ENCODE results near the gene MRPL50. TPM values are rescaled to one million over a fixed set of nuclear protein-coding genes. Genes with fewer than 3 reads are reported as not detected.

MRPL50 gene
- total RNA-seq, 1 experiment from 2014 or later = 15.4 TPM

- H3K27ac Mint-ChIP-seq (ENCODE audit: low read depth, unreplicated experiment) = no peak overlapping the region
- POLR2A ChIA-PET = no interaction called here
- H3K36me3 Mint-ChIP-seq (ENCODE audit: insufficient read depth, unreplicated experiment) = no peaks in the 10 kb centered on the region
- no peaks in the 10 kb centered on the region for H3K9me3 Mint-ChIP-seq (ENCODE audit: unreplicated experiment)
- DNase-seq (ENCODE audit: unreplicated experiment) = no peak
- peaks cover 9% of the 10 kb centered on the region for H3K4me1 Mint-ChIP-seq (ENCODE audit: insufficient read depth, unreplicated experiment)
- H3K27me3 Mint-ChIP-seq (ENCODE audit: insufficient read depth, unreplicated experiment) = peaks cover 31% of the 10 kb centered on the region
- BruUV-seq (replicated peaks) = no TSS peak
- H3K4me3 Mint-ChIP-seq (ENCODE audit: unreplicated experiment) = no peak overlapping the region
- CTCF ChIA-PET = interaction anchor here (0.6 to 3.2 kb wide), 3 partner anchors 12 to 1202 kb away, joined by 3 to 27 read pairs (median 4); no protein-coding TSS in a partner anchor
- no peak for TF ChIP-seq CTCF (IDR thresholded peaks at IDR 0.05; ENCODE audit: unreplicated experiment)
- intact Hi-C loops (cut with micrococcal nuclease) = no loop called here
These were observed 45.0 kb upstream of the MRPL50 start for GRCh38 chr9:101443364-101443771.

DNA sequence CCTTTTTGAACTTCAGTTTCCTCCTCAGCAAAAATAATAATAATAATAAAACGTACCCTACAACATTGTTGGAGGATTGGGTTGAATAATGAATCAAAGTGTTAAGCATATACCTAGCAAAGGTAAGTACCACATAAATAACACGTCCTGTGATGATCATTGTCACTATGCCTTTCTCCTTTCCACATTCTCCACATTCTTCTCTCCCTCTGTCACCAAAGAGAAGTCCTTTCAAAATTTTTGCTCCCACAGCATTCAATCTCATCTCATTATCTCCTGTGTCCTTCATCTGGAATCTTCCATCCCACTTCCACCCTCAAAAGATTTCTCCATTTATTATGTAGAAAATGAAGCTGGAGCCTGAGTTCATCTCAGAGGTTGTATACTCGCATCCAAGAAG, 44.3 kb upstream of the MRPL50 start:
- peaks cover 8% of the 10 kb centered on the region for H3K4me1 Mint-ChIP-seq (ENCODE audit: insufficient read depth, unreplicated experiment)
- BruUV-seq (replicated peaks) = no TSS peak
- no peaks in the 10 kb centered on the region for H3K36me3 Mint-ChIP-seq (ENCODE audit: insufficient read depth, unreplicated experiment)
- H3K27me3 Mint-ChIP-seq (ENCODE audit: insufficient read depth, unreplicated experiment) = peaks cover 31% of the 10 kb centered on the region
- no peak for TF ChIP-seq CTCF (IDR thresholded peaks at IDR 0.05; ENCODE audit: unreplicated experiment)
- intact Hi-C loops (cut with micrococcal nuclease) = no loop called here
- H3K27ac Mint-ChIP-seq (ENCODE audit: low read depth, unreplicated experiment) = no peak overlapping the region
- CTCF ChIA-PET = interaction anchor here (0.6 to 3.2 kb wide), 3 partner anchors 12 to 1201 kb away, joined by 3 to 27 read pairs (median 4); no protein-coding TSS in a partner anchor
- H3K4me3 Mint-ChIP-seq (ENCODE audit: unreplicated experiment) = no peak overlapping the region
- no peak for DNase-seq (ENCODE audit: unreplicated experiment)
- no peaks in the 10 kb centered on the region for H3K9me3 Mint-ChIP-seq (ENCODE audit: unreplicated experiment)
- POLR2A ChIA-PET = no interaction called here

DNA sequence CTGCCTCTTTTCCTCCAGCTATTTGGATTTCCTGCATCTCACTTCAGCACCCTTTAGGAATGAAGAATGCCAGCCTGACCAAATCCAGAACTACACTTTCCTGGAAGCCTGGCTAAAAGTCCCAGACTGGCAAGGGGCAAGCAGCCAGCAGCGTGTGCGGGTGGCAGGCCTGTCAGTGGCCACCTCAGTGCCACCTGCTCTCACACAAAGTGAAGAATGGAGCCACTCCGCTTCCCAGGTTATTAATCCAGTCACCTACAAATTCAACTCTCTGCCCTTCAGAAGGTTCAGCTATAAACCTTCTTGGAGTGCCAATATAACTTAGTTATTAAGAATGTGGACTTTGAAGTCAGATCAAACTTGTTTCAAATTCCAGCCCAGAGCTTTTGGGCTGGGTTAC, 43.9 kb upstream of the MRPL50 start:
- H3K4me1 Mint-ChIP-seq (ENCODE audit: insufficient read depth, unreplicated experiment) = peaks cover 8% of the 10 kb centered on the region
- CTCF ChIA-PET = interaction anchor here (1.8 to 3.2 kb wide), 2 partner anchors 13 to 16 kb away, joined by 4 to 27 read pairs; no protein-coding TSS in a partner anchor
- intact Hi-C loops (cut with micrococcal nuclease) = no loop called here

DNA sequence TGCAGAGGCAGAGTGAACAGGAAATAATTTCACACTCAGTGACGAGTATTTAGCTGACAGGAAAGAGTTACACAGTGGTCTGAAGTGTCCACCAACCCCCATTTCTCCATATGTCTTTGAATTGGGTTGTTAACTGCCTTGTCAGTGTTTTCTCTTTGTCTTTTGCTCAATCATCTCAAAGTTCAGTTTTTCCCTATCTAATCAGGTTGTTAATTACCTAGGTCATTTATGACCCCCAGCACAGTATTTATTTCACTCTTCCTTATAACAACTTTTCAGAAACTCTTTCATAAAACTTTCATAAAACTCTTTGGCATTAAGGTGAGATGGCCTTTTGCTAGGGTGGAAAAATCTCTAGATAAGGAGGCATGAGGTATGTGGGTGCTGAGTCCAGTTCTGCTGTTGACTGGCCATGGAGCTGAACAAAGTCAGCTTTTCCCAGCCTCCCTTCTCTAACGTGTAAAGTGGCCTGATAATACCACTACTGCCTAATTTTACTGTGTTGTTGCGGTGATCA, 42.4 kb upstream of the MRPL50 start:
- ChIA-PET POLR2A (interaction anchor here (0.5 kb wide), 1 partner anchor 117 kb away, joined by 3 read pairs; no protein-coding TSS in a partner anchor), CTCF (interaction anchor here (1.1 kb wide), 2 partner anchors 9 to 18 kb away, joined by 3 to 4 read pairs; no protein-coding TSS in a partner anchor)
- Mint-ChIP-seq H3K27me3 (ENCODE audit: insufficient read depth, unreplicated experiment) (peaks cover 38% of the 10 kb centered on the region), H3K27ac (ENCODE audit: low read depth, unreplicated experiment) (no peak overlapping the region), H3K4me1 (ENCODE audit: insufficient read depth, unreplicated experiment) (peaks cover 8% of the 10 kb centered on the region), H3K9me3 (ENCODE audit: unreplicated experiment) (no peaks in the 10 kb centered on the region), H3K36me3 (ENCODE audit: insufficient read depth, unreplicated experiment) (no peaks in the 10 kb centered on the region), H3K4me3 (ENCODE audit: unreplicated experiment) (no peak overlapping the region)
- DNase-seq (ENCODE audit: unreplicated experiment) = no peak
- BruUV-seq (replicated peaks) = no TSS peak
- TF ChIP-seq CTCF (IDR thresholded peaks at IDR 0.05; ENCODE audit: unreplicated experiment) = no peak
- intact Hi-C loops (cut with micrococcal nuclease) = no loop called here

More for the DNA sequence above, 43.9 kb upstream of the MRPL50 start:
- no peak overlapping the region for H3K4me3 Mint-ChIP-seq (ENCODE audit: unreplicated experiment)
- POLR2A ChIA-PET = no interaction called here
- H3K27ac Mint-ChIP-seq (ENCODE audit: low read depth, unreplicated experiment) = no peak overlapping the region
- H3K36me3 Mint-ChIP-seq (ENCODE audit: insufficient read depth, unreplicated experiment) = no peaks in the 10 kb centered on the region
- peaks cover 31% of the 10 kb centered on the region for H3K27me3 Mint-ChIP-seq (ENCODE audit: insufficient read depth, unreplicated experiment)
- no peak for DNase-seq (ENCODE audit: unreplicated experiment)
- BruUV-seq (replicated peaks) = no TSS peak
- TF ChIP-seq CTCF (IDR thresholded peaks at IDR 0.05; ENCODE audit: unreplicated experiment) = no peak
- no peaks in the 10 kb centered on the region for H3K9me3 Mint-ChIP-seq (ENCODE audit: unreplicated experiment)

All from MCF 10A (cell line).